ENCODE results near the gene CRTAC1. TPM values are rescaled to one million over a fixed set of nuclear protein-coding genes. Genes with fewer than 3 reads are reported as not detected.

Gene CRTAC1
- polyA plus RNA-seq, 1 donor (not counting 4 experiments of a cell fraction or from before 2014, with no cell fraction given): not detected

DNA sequence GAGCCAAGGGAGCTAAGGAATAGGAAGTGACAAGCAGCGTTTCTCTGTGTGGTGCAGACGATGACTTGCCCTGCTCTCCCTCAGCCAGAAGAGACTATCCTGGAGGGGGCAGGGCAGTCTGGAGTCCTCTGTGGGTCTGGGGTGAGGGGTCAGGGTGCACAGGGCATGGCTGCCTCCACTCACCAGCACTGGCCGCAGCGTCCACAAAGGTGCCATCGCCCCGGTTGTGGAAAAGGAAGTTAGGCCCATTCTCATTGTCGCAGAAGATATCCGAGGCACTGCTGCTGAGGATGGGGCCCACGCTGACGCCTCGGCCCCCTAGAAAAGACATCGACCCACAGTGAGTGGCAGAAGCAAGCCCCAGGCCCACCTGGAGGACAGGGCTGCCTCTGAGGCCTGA is 122.6 kb downstream of the CRTAC1 start:
- no peaks in the 10 kb centered on the region for H3K4me1 ChIP-seq (ENCODE audit: control insufficient read depth, extremely low read depth, insufficient read depth, low read length)
- dilution Hi-C loops (cut with MboI; ENCODE audit: extremely low pct_ligation_motif_present, low sequenced_read_pairs): no loop called here
- no peak for FAIRE-seq

DNA sequence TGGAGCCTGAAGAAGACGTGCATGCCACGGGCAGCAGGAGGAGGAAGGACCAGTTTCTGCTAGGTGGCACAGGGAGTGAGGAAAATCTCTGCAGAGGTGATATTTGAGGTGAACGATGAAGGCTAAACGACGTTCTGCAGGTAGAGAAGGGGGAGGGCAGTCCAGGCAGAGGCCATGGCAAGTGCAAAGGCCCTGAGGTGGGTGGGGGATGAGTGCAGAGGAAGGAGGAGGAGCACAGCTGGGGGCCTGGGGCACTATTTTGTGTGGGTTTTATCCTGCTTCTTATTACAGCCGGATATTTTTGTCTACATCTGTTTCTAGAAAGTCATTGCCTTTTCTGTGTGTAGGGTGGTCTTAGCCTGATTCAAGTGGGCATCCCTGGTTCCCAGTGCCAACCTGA is 123.2 kb downstream of the CRTAC1 start:
- no peak overlapping the region for H2AFZ ChIP-seq (ENCODE audit: control insufficient read depth, low read length)
- H3K9ac ChIP-seq (ENCODE audit: control insufficient read depth, extremely low read depth, insufficient read depth, low read length): no peak overlapping the region
- no peaks in the 10 kb centered on the region for H3K36me3 ChIP-seq (ENCODE audit: control insufficient read depth in 2 of 2, extremely low read depth in 1 of 2, insufficient read depth in 2 of 2, low read length in 2 of 2)
- DNase-seq (ENCODE audit: low read depth, low spot score) (no peak), FAIRE-seq (no peak)
- no peaks in the 10 kb centered on the region for H4K20me1 ChIP-seq (ENCODE audit: control insufficient read depth, extremely low read depth, insufficient read depth, low read length)
- peaks cover 5% of the 10 kb centered on the region for H3K27me3 ChIP-seq (ENCODE audit: control insufficient read depth, extremely low read depth, insufficient read depth, low read length)
- TF ChIP-seq EZH2 (IDR thresholded peaks at IDR 0.05; ENCODE audit: low read length): no peak
- TF ChIP-seq, protein P1, sequence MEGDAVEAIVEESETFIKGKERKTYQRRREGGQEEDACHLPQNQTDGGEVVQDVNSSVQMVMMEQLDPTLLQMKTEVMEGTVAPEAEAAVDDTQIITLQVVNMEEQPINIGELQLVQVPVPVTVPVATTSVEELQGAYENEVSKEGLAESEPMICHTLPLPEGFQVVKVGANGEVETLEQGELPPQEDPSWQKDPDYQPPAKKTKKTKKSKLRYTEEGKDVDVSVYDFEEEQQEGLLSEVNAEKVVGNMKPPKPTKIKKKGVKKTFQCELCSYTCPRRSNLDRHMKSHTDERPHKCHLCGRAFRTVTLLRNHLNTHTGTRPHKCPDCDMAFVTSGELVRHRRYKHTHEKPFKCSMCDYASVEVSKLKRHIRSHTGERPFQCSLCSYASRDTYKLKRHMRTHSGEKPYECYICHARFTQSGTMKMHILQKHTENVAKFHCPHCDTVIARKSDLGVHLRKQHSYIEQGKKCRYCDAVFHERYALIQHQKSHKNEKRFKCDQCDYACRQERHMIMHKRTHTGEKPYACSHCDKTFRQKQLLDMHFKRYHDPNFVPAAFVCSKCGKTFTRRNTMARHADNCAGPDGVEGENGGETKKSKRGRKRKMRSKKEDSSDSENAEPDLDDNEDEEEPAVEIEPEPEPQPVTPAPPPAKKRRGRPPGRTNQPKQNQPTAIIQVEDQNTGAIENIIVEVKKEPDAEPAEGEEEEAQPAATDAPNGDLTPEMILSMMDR (optimal IDR thresholded peaks at IDR 0.05 in 1 of 3, IDR thresholded peaks at IDR 0.05 in 1 of 3, conservative IDR thresholded peaks at IDR 0.05 in 1 of 3; ENCODE audit: extremely low read depth in 1 of 3, insufficient read depth in 2 of 3, low read length in 3 of 3): no peak
- no peaks in the 10 kb centered on the region for H3K79me2 ChIP-seq (ENCODE audit: control insufficient read depth, insufficient read depth, low read length)
- H3K4me1 ChIP-seq (ENCODE audit: control insufficient read depth, extremely low read depth, insufficient read depth, low read length): no peaks in the 10 kb centered on the region
- dilution Hi-C loops (cut with MboI; ENCODE audit: extremely low pct_ligation_motif_present, low sequenced_read_pairs): no loop called here
- no peaks in the 10 kb centered on the region for H3K9me3 ChIP-seq (ENCODE audit: control insufficient read depth, low read depth, low read length)
- no peak overlapping the region for H3K4me3 ChIP-seq (ENCODE audit: control insufficient read depth in 2 of 3, extremely low read depth in 1 of 3, insufficient read depth in 2 of 3, low read depth in 1 of 3, low read length in 3 of 3)
- H3K9me1 ChIP-seq (ENCODE audit: control insufficient read depth, extremely low read depth, insufficient read depth, low read length): no peaks in the 10 kb centered on the region
- no peak overlapping the region for H3K27ac ChIP-seq (ENCODE audit: control insufficient read depth, insufficient read depth, low read length)
- no peak overlapping the region for H3K4me2 ChIP-seq (ENCODE audit: control insufficient read depth, extremely low read depth, insufficient read depth, low read depth, low read length)

More for the DNA sequence above, 122.6 kb downstream of the CRTAC1 start:
- H3K79me2 ChIP-seq (ENCODE audit: control insufficient read depth, insufficient read depth, low read length): no peaks in the 10 kb centered on the region
- no peak overlapping the region for H3K9ac ChIP-seq (ENCODE audit: control insufficient read depth, extremely low read depth, insufficient read depth, low read length)
- TF ChIP-seq, protein P1 (optimal IDR thresholded peaks at IDR 0.05 in 1 of 3, IDR thresholded peaks at IDR 0.05 in 1 of 3, conservative IDR thresholded peaks at IDR 0.05 in 1 of 3; ENCODE audit: extremely low read depth in 1 of 3, insufficient read depth in 2 of 3, low read length in 3 of 3): no peak
- no peak for TF ChIP-seq EZH2 (IDR thresholded peaks at IDR 0.05; ENCODE audit: low read length)
- H3K9me1 ChIP-seq (ENCODE audit: control insufficient read depth, extremely low read depth, insufficient read depth, low read length): no peaks in the 10 kb centered on the region
- H4K20me1 ChIP-seq (ENCODE audit: control insufficient read depth, extremely low read depth, insufficient read depth, low read length): no peaks in the 10 kb centered on the region
- H3K27ac ChIP-seq (ENCODE audit: control insufficient read depth, insufficient read depth, low read length): no peak overlapping the region
- no peak for DNase-seq (ENCODE audit: low read depth, low spot score)
- H3K27me3 ChIP-seq (ENCODE audit: control insufficient read depth, extremely low read depth, insufficient read depth, low read length): peaks cover 11% of the 10 kb centered on the region
- H3K4me2 ChIP-seq (ENCODE audit: control insufficient read depth, extremely low read depth, insufficient read depth, low read depth, low read length): no peak overlapping the region
- H2AFZ ChIP-seq (ENCODE audit: control insufficient read depth, low read length): no peak overlapping the region
- no peaks in the 10 kb centered on the region for H3K36me3 ChIP-seq (ENCODE audit: control insufficient read depth in 2 of 2, extremely low read depth in 1 of 2, insufficient read depth in 2 of 2, low read length in 2 of 2)
- no peaks in the 10 kb centered on the region for H3K9me3 ChIP-seq (ENCODE audit: control insufficient read depth, low read depth, low read length)
- H3K4me3 ChIP-seq (ENCODE audit: control insufficient read depth in 2 of 3, extremely low read depth in 1 of 3, insufficient read depth in 2 of 3, low read depth in 1 of 3, low read length in 3 of 3): no peak overlapping the region

All from keratinocyte (primary cell).